C4-2B (cell line): ENCODE results near the gene TMC5.
"Not testable (repeated sequence)": the region's sequence is repeated elsewhere in the genome, so short reads cannot be mapped to it uniquely, and the experiment has no call there.

Experiments used
- H3K27ac ChIP-seq: fragments of 450-650 bp; 2 replicates; pipeline ENCODE4 v1.5.1; 2017
- CTCF ChIP-seq: fragments of 450-650 bp; conservative IDR thresholded peaks from 2 replicates; pipeline ENCODE4 v1.5.1; 2017; ENCODE audit warnings: mild to moderate bottlenecking
- ZFX ChIP-seq: fragments of 450-650 bp; IDR thresholded peaks from 2 replicates; pipeline ENCODE4 v1.6.1; 2017

Gene TMC5

GRCh38 chr16:19411298-19411697, 6.4 kb upstream of the TMC5 start:
- no peak overlapping the region for H3K27ac ChIP-seq
- no peak for TF ChIP-seq ZFX

GRCh38 chr16:19412055-19412454, 5.6 kb upstream of the TMC5 start:
- not testable (repeated sequence) for H3K27ac ChIP-seq

DNA sequence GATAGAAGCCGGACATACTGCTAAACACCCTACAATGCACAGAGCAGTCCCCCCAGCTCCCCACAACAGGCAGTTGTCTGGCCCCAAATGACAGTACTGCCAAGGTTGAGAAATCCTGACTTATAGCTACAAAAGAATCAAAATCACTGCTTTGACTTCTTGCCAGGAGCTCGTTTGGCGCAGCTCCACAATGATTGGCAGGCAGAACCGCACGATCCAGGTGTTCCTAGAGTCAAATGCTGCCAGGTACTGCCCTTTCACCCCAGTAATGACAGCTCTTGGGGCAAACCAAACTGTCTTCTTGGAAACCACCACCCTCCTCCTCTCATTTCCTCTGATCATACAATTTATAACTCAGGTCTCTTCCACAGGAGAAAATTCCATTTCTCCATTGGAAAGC, 2.2 kb upstream of the TMC5 start:
- no peak for TF ChIP-seq CTCF
- TF ChIP-seq ZFX, result no peak
- H3K27ac ChIP-seq, result peak overlapping the region; percentile 36

- TF ChIP-seq ZFX (no peak), CTCF (no peak)
- peak overlapping the region; percentile 36 for H3K27ac ChIP-seq
These were observed 1.8 kb upstream of the TMC5 start for GRCh38 chr16:19415918-19416317.

DNA sequence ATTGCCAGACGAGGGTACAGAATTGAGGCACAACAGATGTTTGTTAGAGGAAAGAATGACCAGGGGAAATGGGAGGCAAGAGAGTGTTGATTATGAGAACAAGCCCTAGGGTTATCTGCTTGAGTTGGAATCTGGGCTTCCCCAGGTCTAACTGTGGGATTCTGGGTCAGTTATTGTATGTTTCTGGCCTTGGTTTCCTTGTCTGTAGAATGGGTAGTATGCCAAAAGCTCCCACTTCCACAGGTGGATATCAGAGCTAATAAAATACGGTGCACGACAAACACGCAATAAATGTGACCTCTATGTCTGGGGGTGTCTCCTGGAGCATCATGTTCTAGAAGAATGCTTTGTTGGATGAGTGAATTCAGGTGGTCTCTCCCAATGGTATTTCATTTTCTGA, 517 bp downstream of the TMC5 start:
- TF ChIP-seq ZFX (no peak), CTCF (no peak)
- peak overlapping the region; percentile 12; the same call in 1 of the 2 replicates for H3K27ac ChIP-seq

DNA sequence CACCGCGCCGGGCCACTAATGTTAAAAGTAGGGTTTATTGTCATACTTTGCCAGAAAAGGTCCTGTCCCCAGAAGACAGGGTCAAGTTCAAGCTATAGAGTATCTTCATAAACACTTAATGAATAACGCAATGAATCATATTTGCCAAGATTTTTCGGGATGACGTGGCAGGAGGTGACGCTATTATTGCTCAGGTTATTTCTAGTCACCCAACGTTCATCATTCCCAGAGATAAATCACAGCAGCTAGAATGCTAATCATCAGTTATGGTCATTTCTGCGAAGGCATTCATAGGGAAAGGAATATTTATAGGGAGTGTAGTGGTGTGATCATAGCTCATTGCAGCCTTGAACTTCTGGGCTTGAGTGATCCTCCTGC, 2.0 kb downstream of the TMC5 start:
- no peak overlapping the region for H3K27ac ChIP-seq
- TF ChIP-seq CTCF, result no peak
- TF ChIP-seq ZFX, result no peak

DNA sequence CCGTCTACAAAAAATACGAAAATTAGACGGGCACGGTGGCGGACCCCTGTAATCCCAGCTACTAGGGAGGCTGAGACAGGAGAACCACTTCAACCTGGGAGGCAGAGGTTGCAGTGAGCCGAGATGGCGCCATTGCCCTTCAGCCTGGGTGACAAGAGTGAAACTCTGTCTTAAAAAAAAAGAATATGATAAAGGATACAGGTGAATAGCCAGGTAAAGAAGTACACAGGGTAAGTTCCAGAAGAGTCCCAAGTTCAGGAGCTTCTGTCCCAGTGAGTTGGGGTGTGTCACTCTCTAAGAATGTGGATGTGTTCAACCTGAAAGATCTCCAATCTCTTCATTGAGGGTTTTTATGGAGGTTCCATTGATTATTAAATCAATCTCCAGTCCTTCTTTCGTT, 6.8 kb downstream of the TMC5 start:
- H3K27ac ChIP-seq, result no peak overlapping the region
- TF ChIP-seq CTCF (no peak), ZFX (no peak)

- H3K27ac ChIP-seq, result peak overlapping the region; percentile 96
- TF ChIP-seq ZFX (no peak), CTCF (no peak)
These were observed 12.7 kb downstream of the TMC5 start for GRCh38 chr16:19430345-19430744.

DNA sequence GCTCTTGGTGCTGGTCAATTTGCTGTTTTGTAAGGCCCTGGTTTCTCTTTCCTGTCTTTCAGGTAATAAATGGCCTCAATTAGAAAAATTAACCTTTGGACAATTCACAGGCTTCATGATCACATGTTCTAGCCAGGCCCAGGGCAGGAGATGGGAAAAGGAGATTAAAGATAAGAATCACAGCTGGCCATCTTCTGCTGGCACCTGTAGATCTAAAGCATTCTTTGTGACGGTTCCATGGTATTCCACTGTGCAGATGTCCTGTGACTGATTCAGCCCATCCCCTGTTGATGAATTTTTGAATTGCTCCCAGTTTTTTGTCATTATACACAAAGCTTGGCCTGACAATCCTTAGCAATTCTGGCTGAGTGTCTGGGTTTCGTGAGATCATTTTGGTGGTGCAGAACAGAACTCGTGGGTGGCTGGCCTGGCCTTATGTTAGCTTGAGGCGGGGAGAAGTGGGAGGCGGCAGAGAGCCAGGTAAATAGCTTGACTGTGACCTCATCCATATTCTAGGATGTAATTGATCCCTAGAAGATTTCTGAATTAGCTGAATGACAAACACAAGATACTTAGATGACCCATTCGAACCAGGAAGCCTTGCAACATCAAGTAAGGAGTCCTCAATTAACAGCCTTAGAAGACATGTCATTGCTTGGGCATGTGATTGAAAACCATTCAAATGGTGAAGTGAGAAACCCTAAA, 14.1 kb downstream of the TMC5 start:
- TF ChIP-seq ZFX, result no peak
- TF ChIP-seq CTCF, result no peak
- H3K27ac ChIP-seq, result peak overlapping the region; percentile 51
